Activated CD4-positive, alpha-beta T cell treated with anti-CD3 and anti-CD28 coated beads, Interleukin-2, Interleukin-4, amounts not matched to agents 100 ng/mL and 50 ng/mL, durations not matched to agents 16 hours and 8 hours (primary cell): Measurements from ENCODE around the gene EIF3F.

ENCODE experiments used
- DNase-seq: peaks from one replicate; pipeline ENCODE4 v3.0.0-alpha.2; 2020; ENCODE audit warnings: low spot score

EIF3F gene

GRCh38 chr11:8040261-8040920, 53.3 kb downstream of the EIF3F start:
- no peak for DNase-seq

DNA sequence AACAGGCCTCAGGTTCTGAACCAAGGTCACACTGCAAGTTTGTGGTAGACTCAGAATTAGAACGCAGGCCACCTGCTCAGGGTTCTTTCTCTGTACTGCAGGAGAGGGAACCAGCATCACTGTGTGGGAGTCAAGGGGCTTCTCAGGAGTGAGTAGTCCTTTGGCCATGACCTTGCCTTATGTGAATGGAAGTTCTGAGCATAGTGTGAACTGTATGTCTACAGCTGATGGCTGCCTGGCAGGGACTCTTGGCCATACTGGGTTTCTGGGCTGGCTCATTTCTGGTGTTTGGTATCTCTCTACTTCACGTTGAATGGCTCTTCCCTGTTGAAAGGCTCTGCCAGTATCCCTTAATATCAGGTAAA, 53.8 kb downstream of the EIF3F start:
- no peak for DNase-seq

DNA sequence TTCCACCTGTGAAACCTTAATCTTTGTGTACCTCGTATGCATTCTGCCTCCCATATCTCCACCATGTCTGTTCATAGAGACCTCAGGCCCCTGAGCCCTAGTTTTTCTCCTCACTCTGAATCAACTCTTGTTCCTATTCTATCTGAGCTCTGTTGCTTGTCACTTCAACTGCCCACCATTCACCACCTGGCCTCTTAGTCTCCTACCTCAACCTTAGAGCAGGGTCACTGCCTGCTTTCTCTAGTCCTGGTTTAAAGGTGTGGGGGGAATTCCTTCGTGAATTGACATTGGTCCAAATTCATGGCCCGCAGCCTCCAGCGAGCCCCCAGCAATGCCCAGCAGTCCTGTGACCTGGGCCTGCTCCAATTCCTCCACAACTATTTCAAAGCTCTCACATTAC, 54.4 kb downstream of the EIF3F start:
- DNase-seq = no peak

DNA sequence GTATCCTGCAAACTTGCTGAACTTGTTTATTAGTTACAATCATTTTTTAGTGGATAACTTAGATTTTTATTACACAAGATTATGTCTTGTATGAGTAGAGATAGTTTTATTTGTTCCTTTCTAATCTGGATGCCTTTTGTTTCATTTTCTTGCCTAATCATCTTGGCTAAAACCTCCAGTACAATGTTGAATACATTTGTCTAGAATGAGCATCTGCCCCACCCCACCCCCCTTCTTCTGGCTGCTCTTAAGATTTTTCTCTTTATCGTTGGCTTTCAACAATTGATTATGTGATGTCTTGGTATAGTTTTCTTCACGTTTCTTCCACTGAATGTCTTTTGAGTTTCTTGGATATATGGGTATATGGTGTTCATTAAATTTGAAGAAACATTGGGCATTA, 56.6 kb downstream of the EIF3F start:
- DNase-seq = no peak

DNA sequence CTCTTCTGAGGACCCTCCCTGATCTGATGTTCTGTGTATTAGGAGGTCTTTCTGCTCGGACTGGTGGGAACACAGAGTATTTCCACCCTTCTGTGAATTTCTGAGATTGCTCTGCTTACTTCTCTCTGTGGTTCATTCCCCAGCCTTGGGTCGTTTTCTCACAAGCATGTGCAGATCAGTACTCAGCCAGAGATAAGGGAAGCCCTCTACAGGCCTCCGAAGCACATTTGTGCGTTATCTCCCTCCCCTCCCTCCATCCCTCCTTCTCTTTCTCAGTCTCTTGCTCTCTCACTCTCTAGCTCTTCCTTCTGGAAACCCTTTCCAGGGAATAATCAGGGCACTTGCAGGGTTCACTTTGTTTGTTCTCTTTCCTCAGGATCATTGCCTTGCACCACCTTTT, 58.7 kb downstream of the EIF3F start:
- no peak for DNase-seq

DNA sequence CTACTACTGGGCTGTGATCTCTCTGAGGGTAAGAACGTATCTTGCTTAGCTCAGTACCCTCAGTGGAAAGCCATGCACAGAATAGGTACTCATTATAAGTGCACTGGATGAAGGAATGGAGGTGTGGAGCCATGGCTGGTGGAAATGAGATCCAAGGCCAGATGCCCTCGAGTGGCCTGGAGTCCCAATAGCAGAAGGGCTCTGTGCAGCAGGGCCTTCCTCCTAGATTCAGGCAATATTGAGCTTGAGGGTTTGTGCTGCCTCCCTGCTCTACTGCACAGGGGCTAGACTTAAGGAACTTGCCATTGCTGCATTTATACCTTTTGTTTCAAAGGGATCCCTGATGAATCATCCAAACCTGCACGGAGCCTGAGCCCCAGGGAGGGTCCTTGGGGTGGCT, 60.2 kb downstream of the EIF3F start:
- no peak for DNase-seq

DNA sequence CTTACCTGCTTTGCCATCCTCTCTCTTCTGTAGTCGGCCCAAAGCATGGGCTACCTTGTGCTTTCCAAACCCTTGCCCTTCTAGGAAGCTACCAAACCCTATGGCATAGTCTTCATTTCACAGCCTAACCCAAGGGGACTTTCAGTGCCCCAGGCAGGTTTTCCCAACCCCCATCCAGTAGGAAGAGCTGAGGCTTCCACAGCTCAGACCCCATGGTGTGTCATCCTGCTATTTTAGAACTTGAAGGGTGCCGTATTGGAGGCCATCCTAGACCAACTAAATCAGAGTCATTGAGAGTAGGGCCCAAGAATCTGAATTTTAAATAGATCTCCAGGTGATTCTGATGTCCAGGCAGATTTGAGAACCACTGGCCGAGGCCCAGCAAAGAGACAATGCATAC, 61.9 kb downstream of the EIF3F start:
- no peak for DNase-seq
